Right cardiac atrium (tissue), 5 donors: Measurements from ENCODE around the gene IGFBP1. TPM values are rescaled to one million over a fixed set of nuclear protein-coding genes. Genes with fewer than 3 reads are reported as not detected.

Experiments
- ATAC-seq, 2 donors: fragments of 200-7000 bp; cut with Tn5 transposase; one replicate each; pipeline versions ENCODE4 v1.8.0 to v1.9.1; 2020; ENCODE audit warnings: moderate library complexity in 2 of 2, mild to moderate bottlenecking in 1 of 2
- DNase-seq, 3 donors: peaks; one replicate each; pipeline ENCODE4 v3.0.0-alpha.2; 2020
- H3K27ac ChIP-seq: one replicate; pipeline ENCODE4 v1.5.1; 2013; ENCODE audit warnings: mild to moderate bottlenecking, low read length, control low read depth, moderate library complexity
- H3K27me3 ChIP-seq: one replicate; pipeline ENCODE4 v1.6.1; 2013; ENCODE audit not compliant: control insufficient read depth, insufficient read depth
- H3K4me1 ChIP-seq: one replicate; pipeline ENCODE4 v1.6.1; 2013; ENCODE audit warnings: low read length; ENCODE audit not compliant: control insufficient read depth, insufficient read depth
- H3K4me3 ChIP-seq: one replicate; pipeline ENCODE4 v1.5.1; 2013; ENCODE audit warnings: low read length, control low read depth
- H3K9me3 ChIP-seq: one replicate; pipeline ENCODE4 v1.6.1; 2013; ENCODE audit warnings: low read length; ENCODE audit not compliant: control insufficient read depth
- WGBS: extraction: QIAGEN DNeasy Blood & Tissue Kit; methylation state at CpG from one replicate; pipeline ENCODE4 v1.1.7; 2013; 5-methylcytosine and 5-hydroxymethylcytosine counted together
- intact Hi-C, 4 donors: fragments of 100-400 bp; cut with DNase I; formaldehyde crosslinking; loops; one replicate each; pipeline versions ENCODE4 v1.11.0 to v1.14.0; 2022 to 2023
- polyA plus RNA-seq: library from polyadenylated mRNA; stranded (reverse); fragments of 200-250 nt; gene quantifications from one replicate; pipeline ENCODE4 v1.2.3, GENCODE V29; 2013
- total RNA-seq, 4 donors: library from RNA; stranded (reverse); fragmentation: NEBNext Ultra II Directional; extraction: Animal tissue kit (Norgen Biotek cat#: 25700); gene quantifications; one replicate each; pipeline ENCODE4 v1.2.1, GENCODE V29; 2021
- donor health status: healthy with polysubstance abuse.
- donor health status: DM: no; HTN: yes; CAD: no.
- donor health status: DM: no; HTN: no; CAD: no.
- donor health status: DM: no; HTN: yes; CAD: no; lungs with severe emphysema.
- donor health status: DM: yes; HTN: yes; CAD: no.

IGFBP1 gene
- total and polyA plus RNA-seq, 5 donors, result 0.14 to 0.25 TPM; not detected in 3

- no peak overlapping the region for H3K27ac ChIP-seq
- no peak overlapping the region for H3K4me3 ChIP-seq
- ATAC-seq (no peak), DNase-seq (no peak)
- H3K27me3 ChIP-seq, result no peaks in the 10 kb centered on the region
- intact Hi-C loops, result loop anchor here in 2 of 4 donors (10.0 kb wide), 2 partner anchors 1264 to 1324 kb away; no protein-coding TSS in a partner anchor
- no peaks in the 10 kb centered on the region for H3K9me3 ChIP-seq
- WGBS, result 91% methylated on average over 3 of the region's 3 CpGs
- H3K4me1 ChIP-seq, result no peaks in the 10 kb centered on the region
These were observed 22.6 kb downstream of the IGFBP1 start for GRCh38 chr7:45910855-45911254.

DNA sequence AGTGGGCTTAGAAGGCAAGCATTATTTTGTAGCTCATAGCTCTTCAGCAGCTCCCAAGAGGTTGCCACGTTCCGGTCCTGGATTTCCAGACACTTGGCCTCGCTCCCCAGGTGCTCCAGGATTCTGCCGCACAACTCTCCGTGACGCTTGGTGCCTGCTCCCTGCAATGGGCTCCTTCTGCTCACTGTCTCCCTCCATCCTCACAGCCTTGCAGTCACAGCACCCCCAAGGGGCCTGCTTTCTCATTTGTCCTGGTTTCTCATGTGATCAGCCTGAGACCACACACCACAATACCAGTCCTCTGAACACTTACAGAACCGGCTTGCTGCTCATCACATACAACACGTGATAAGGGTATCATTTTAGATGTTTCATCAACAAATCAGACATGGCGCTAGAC, 23.0 kb downstream of the IGFBP1 start:
- no peak for ATAC-seq
- no peaks in the 10 kb centered on the region for H3K4me1 ChIP-seq
- no peak for DNase-seq
- 87% methylated on average over 9 of the region's 9 CpGs for WGBS
- H3K27me3 ChIP-seq, result no peaks in the 10 kb centered on the region
- H3K27ac ChIP-seq, result no peak overlapping the region
- intact Hi-C loops, result loop anchor here in 2 of 4 donors (10.0 kb wide), 2 partner anchors 1263 to 1323 kb away; no protein-coding TSS in a partner anchor
- H3K4me3 ChIP-seq, result no peak overlapping the region
- H3K9me3 ChIP-seq, result no peaks in the 10 kb centered on the region

GRCh38 chr7:45912972-45913371, 24.7 kb downstream of the IGFBP1 start:
- Histone ChIP-seq H3K27ac (no peak overlapping the region), H3K4me1 (peaks cover 4% of the 10 kb centered on the region), H3K27me3 (no peaks in the 10 kb centered on the region), H3K4me3 (no peak overlapping the region), H3K9me3 (no peaks in the 10 kb centered on the region)
- intact Hi-C loops, result loop anchor here in 2 of 4 donors (10.0 kb wide), 2 partner anchors 1262 to 1322 kb away; no protein-coding TSS in a partner anchor
- ATAC-seq (no peak), DNase-seq (no peak)
- 93% methylated on average over 7 of the region's 7 CpGs for WGBS

DNA sequence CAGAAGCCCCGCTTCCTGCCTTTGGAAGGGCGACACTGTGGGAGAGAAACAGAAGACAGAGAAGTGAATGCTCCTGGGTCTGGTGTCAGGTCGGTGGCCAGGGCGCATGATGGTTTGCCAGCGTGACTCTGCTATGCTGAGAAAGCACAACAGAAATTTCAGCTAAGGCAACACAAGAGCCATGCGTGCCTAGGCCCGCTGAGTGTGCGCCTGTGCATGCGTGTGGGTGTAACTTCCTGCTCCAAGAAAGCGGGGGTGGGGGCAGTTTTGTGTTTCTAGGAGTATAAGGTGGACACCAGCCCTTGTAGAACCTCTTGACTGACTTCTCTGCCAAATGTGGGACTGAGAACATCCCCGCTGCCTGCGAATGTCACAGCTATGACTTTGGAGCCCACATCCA, 26.6 kb downstream of the IGFBP1 start:
- 91% methylated on average over 12 of the region's 12 CpGs for WGBS

GRCh38 chr7:45915606-45916005, 27.3 kb downstream of the IGFBP1 start:
- Histone ChIP-seq H3K4me3 (no peak overlapping the region), H3K27me3 (no peaks in the 10 kb centered on the region), H3K9me3 (no peaks in the 10 kb centered on the region), H3K4me1 (peaks cover 5% of the 10 kb centered on the region), H3K27ac (no peak overlapping the region)
- ATAC-seq (no peak), DNase-seq (no peak)
- WGBS, result 83% methylated on average over 3 of the region's 3 CpGs
- intact Hi-C loops, result loop anchor here in 3 of 4 donors (2.0 to 10.0 kb wide), 5 partner anchors 1172 to 1319 kb away; no protein-coding TSS in a partner anchor

More for the DNA sequence above, 26.6 kb downstream of the IGFBP1 start:
- Histone ChIP-seq H3K27ac (no peak overlapping the region), H3K4me1 (peaks cover 5% of the 10 kb centered on the region), H3K9me3 (no peaks in the 10 kb centered on the region), H3K4me3 (no peak overlapping the region), H3K27me3 (no peaks in the 10 kb centered on the region)
- intact Hi-C loops, result loop anchor here in 3 of 4 donors (5.0 to 10.0 kb wide), 4 partner anchors 1172 to 1320 kb away; no protein-coding TSS in a partner anchor
- DNase-seq, result no peak
- ATAC-seq, result no peak

DNA sequence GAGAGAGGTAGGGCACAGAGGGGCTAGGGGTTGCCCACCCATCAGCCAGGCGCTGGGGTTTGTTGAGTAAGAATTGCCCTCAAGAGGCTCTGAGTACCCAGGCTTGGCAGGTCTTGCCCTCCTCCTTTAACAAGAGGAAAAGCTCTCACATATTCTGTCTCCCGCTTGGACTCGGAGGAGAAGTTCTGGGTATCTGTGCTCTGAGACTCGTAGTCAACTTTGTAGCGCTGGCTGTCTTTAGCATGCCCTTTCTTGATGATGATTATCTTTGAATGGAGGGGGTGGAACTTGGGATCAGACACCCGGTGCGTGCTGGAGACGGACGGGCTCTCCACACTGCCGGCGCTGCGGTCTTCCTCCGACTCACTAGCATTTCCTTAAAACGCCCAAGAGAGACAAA, 28.8 kb downstream of the IGFBP1 start:
- H3K27ac ChIP-seq, result no peak overlapping the region
- WGBS, result 76% methylated on average over 14 of the region's 14 CpGs
- peaks cover 5% of the 10 kb centered on the region for H3K4me1 ChIP-seq
- no peaks in the 10 kb centered on the region for H3K9me3 ChIP-seq
- intact Hi-C loops, result loop anchor here in 3 of 4 donors (2.0 to 10.0 kb wide), 5 partner anchors 1170 to 1318 kb away; no protein-coding TSS in a partner anchor
- ATAC-seq, result no peak
- H3K27me3 ChIP-seq, result no peaks in the 10 kb centered on the region
- DNase-seq, result peak in 1 of 3 donors; percentile 21
- H3K4me3 ChIP-seq, result no peak overlapping the region

DNA sequence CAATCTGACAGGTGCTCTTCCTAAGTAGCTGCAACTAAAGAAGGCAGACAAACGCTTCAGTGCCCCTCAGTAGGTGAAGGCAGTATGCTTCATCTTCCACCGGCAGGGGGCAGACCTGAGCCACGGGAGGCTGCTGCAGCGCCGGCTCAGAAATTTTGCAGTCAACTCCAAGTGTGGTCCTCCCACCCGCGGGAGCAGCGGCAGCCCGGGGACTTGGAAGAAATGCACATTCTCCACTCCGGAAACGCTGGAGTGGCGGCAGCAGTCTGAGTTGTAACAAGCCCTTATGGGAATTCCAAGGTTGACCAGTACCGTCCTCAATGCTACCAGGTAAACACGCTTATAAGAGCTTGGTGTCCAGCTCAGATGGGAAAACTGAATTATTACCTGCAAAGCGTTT, 29.4 kb downstream of the IGFBP1 start:
- no peak overlapping the region for H3K27ac ChIP-seq
- WGBS, result 6% methylated on average over 15 of the region's 15 CpGs
- H3K27me3 ChIP-seq, result no peaks in the 10 kb centered on the region
- DNase-seq, result peak; percentile 82 to 93 (median 91)
- peak; percentile 29 to 57 for ATAC-seq
- H3K4me3 ChIP-seq, result peak overlapping the region; percentile 9
- intact Hi-C loops, result loop anchor here in 3 of 4 donors (2.0 to 10.0 kb wide), 5 partner anchors 1170 to 1317 kb away; no protein-coding TSS in a partner anchor
- no peaks in the 10 kb centered on the region for H3K9me3 ChIP-seq
- H3K4me1 ChIP-seq, result peaks cover 5% of the 10 kb centered on the region

- DNase-seq (peak in 1 of 3 donors; percentile 21), ATAC-seq (no peak)
- 68% methylated on average over 2 of the region's 2 CpGs for WGBS
- Histone ChIP-seq H3K27me3 (no peaks in the 10 kb centered on the region), H3K27ac (no peak overlapping the region), H3K4me3 (peak overlapping the region; percentile 9), H3K9me3 (no peaks in the 10 kb centered on the region), H3K4me1 (peaks cover 5% of the 10 kb centered on the region)
- intact Hi-C loops, result loop anchor here in 3 of 4 donors (5.0 to 10.0 kb wide), 4 partner anchors 1169 to 1316 kb away; no protein-coding TSS in a partner anchor
These were observed 30.3 kb downstream of the IGFBP1 start for GRCh38 chr7:45918556-45918955.

DNA sequence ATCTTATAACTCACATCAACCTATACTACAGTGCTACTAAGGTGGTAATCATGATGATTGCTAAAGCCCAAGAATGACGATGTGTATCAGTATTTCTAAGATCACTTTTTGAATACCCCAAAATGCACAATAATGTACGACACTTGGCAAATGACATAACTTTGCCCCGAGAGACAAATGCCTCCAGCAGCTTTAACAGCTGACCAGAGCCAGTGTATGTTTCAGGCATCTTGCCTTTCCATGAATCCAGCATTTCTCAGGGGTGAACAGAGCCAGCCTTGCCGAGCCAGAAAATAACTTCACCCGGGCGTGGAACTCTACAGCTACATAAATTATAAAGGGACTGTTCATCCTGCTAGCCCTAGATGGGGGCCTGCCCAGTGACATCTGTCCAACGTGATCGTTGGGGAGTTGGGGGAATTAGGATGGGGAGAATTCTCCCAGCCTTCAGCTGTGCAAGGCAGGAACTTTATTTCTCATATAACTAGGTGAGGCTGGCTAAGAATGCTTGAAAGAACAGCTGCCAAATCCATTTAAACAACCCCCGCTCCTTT, 31.0 kb downstream of the IGFBP1 start:
- WGBS, result 24% methylated on average over 9 of the region's 9 CpGs
- Histone ChIP-seq H3K27ac (no peak overlapping the region), H3K4me1 (peaks cover 5% of the 10 kb centered on the region), H3K9me3 (no peaks in the 10 kb centered on the region), H3K4me3 (peak overlapping the region; percentile 55), H3K27me3 (no peaks in the 10 kb centered on the region)
- no peak for ATAC-seq
- peak in 1 of 3 donors; percentile 36 for DNase-seq
- intact Hi-C loops, result loop anchor here in 3 of 4 donors (5.0 to 10.0 kb wide), 4 partner anchors 1168 to 1315 kb away; no protein-coding TSS in a partner anchor

GRCh38 chr7:45919993-45920459, 31.7 kb downstream of the IGFBP1 start:
- ATAC-seq (no peak), DNase-seq (peak in 1 of 3 donors; percentile 38)
- Histone ChIP-seq H3K9me3 (no peaks in the 10 kb centered on the region), H3K4me3 (peak overlapping the region; percentile 55), H3K27ac (no peak overlapping the region), H3K4me1 (peaks cover 5% of the 10 kb centered on the region), H3K27me3 (no peaks in the 10 kb centered on the region)
- 8% methylated on average over 19 of the region's 19 CpGs for WGBS
- intact Hi-C loops, result loop anchor here (2.0 to 10.0 kb wide), 12 partner anchors 125 to 1335 kb away; no protein-coding TSS in a partner anchor
